ENCODE data around the gene NDUFAF4.
A peak's percentile ranks its signal among the peaks of the same experiment; 100 is the strongest.

NDUFAF4 gene

DNA sequence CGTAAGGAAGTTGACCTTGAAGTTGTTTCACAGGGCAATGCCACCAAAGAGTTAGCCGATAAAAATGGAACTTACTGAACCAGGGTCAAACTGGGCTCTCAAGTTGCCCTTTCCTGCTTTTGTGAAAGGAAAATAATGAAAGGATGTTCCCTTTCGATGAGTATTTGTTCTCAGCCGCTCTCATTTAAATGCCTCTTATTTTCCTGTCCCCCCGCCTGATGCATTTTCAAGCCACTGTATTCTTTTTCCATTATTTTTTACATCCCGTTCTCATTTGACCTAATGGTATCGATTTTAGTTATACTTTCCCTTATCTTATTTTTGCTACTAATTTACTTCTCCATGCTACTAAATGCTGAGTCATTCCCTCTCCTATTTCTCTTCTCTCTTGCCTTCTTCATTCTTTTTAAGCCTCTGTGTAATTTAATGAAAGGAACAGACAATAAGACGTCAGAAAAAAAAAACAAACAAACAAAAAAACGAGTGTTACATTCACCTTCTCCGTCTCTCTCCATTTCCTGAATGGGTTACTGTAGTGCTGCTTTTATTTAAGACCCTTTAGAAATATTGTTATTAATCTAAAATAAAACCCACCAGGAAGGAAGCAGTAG, 655 bp upstream of the NDUFAF4 start:
- DNase-seq: peak; percentile 4

DNA sequence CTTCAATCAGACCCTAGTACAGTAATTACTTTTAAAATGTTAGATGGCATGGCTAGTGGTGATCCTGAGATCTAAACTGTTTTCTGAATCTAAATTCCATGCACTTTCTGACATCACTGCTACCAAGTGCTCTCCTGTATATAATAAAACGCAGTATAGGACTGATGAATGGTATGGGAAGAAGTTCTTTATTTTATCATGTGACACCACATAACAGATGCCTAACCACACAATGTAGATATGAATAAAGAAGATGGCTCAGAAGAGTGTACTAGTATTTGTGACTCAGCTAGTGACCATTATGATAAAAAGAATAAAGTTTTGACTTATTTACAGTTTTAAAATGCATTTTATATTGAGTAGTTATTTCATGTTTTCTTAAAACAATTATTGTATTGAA, 8.5 kb downstream of the NDUFAF4 start:
- DNase-seq: no peak

DNA sequence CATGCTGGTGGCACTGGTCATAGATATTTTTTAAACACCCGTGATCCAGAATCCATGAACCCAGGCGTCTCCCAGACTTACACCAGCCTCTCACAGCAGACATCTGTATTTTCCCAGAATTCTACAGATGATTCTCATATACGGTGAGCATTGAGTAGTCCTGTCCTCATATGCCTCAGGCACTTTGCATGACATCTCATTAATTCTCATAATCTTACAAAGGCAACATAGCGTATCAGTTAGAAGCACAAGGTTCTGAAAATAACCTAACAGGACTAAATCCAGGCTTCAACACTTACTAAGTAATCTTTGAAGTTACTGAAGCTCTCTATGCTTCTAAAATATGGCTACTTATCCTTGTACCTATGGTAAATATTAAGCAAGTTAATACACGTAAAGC, 8.9 kb downstream of the NDUFAF4 start:
- DNase-seq: no peak

DNA sequence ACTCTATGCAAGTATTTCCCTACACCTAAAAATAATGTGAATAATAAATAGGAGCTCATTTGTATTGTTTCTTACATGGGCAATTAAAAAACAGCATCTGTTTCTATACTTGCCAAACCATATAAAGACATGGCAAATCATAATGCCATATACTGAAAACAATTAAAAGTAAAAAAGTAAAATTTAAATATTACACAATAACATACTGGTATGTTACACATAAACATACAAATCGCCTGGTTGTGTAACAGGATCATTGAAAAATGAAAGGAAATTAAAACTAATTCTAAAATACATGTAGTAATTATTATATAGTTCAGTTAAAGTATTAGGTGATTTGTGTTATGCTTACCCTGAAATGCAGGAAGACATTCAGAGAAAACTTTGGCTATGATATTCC, 11.2 kb downstream of the NDUFAF4 start:
- DNase-seq: no peak

DNA sequence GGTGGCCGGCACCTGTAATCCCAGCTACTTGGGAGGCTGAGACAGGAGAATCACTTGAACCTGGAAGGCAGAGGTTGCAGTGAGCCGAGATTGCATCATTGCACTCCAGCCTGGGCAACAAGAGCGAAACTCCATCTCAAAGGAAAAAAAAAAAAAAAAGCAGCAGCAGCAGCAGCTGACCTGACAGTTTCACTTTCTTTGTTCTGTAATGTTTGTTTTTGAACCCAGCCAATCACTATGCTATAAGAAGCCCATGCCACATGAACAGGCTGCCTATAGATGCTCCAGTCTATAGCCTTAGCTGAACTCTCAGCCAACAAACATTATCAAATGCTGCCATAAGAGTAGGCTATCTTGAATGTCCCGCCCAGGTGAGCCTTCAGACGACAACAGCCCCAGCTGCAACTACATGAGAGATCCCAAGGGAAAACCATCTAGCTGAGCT, 12.5 kb downstream of the NDUFAF4 start:
- peak; percentile 50 for DNase-seq

DNA sequence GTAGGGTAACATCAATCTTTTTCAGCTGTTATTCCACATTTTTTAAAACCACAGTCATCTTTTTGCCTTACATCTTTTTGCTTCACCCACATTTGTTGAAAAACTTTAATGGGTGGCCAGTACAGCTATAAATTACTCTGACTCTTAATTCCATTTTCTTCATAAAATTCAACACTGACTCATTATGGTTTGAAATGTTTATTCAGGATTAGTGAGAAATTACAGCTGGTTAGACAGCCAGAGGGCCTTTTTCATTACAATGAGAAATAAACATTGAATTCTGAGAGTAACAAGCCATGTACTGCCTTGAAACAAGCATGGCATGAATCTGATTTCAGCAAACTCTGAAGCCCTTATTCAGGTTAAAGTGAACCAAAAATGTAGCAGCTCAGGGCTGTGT, 19.5 kb downstream of the NDUFAF4 start:
- DNase-seq: no peak

DNA sequence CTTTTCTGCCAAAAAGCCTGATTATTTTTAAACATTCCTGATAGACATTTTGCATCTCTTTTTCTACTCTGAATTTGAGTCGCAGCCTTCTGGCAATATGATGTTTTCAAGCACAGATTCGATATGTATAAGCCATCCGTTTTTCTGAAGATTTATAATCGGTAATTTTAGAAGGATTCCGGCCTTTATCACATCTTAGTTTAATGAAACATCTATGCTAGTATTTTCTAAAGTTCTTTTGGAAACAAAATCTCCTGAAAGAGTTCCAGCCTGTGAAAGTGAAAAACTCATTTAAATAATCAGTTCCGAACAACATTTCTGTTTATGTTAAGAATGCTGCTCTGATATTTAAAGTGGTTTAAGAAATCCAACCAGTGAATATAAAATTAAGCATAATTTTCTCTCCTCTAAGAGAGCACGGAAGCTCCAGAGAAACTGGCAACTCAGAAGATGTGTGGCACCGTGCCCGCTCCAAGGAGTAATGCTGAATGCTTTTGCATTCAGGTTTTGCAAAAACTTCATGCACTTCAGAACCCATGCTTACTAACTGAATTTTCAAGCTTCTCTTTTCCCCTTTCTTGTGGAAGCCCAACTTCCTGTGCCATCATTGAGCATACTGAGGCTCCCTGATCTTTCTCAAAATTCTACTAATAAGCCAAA, 20.7 kb downstream of the NDUFAF4 start:
- no peak for DNase-seq

DNA sequence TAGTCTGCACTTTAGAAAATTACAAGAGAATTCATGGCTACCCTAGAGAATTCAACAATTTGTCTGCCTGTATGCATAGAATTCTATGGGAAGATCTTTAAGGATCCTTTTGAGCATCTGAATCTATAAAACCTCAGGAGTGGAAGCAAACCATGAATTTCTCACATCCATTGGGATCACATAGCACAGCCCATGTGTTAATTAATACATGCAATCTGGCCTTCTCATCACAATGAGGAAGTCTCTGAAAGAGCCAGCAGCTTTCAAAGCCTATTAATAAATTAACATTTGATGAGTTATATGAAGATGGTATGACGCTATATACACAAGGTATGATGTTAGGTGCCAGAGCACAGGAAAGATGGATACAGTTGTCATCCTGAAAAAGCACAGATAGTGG, 24.7 kb downstream of the NDUFAF4 start:
- DNase-seq: no peak

DNA sequence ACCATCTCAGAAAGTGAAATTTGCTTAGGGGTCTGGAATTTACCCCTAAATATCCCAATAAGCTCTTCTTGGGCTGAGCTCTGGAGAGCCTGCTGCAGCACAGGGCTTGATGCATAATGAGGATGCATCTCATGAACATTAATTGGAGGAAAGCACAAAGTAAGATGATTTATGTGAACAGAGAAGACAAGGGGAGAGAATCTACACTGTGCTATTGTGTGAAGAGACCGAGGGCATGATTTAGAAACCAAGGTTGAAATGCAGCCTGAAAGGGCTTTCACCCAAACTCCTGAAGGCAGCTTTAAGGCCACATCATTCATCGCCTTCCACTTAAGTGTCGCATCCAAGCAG, 32.7 kb downstream of the NDUFAF4 start:
- DNase-seq: no peak

DNA sequence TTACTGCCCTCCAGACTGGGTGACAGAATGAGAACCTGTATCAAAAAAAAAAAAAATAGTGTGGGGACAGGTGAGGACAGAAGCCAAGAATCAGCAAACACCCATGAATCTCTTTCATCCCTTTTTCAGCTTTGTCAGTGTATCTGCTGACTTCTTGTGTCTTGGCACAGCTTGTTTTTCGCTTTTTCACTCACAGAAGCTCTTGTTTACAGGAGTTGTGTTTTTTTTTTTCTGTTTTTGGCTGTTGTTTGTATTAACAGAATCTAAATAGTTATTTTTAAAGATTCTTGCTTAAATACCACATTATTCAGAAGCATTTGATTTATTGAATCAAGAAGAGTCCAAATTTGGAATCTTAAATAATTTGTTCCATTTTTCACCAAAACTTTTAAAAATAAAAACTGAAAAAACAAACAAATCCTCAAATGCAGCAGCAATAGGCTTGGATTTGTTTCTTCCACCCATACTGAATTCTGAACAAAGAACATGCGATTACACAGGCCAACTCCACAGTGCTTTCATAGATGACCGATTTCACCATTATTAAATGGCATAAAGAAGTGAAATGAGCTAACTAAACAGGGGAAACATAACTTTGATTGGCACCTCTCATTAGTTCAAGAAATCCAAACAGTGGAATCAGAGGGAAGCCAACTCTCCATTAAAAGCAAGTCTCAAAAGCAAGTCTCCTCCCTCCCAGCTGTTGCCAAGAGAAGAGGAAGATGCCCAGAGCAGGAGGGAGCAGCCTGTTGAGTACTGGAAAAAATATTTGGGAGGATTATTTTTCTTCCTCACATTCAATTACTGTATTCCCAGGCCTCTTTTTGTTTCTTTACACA, 33.3 kb downstream of the NDUFAF4 start:
- DNase-seq: no peak

DNA sequence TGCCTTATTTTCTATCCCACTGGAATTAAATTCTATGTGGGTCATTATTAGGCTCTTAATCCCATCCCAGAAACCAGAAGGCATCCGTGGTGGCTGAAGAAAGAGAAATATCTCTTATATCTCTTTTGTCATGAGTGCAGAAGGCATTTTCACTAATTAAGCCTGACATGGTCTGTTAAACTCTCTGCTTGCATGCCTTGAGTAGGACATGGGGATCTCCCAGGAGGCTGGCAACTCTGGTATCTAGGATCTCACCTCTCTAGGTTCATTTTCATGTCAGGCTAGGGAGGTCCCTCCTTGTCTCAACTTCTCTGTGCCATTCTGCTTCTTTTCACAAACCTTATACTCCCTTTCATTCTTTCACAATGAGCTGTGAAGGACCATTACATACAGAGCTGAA, 35.1 kb downstream of the NDUFAF4 start:
- DNase-seq: no peak

DNA sequence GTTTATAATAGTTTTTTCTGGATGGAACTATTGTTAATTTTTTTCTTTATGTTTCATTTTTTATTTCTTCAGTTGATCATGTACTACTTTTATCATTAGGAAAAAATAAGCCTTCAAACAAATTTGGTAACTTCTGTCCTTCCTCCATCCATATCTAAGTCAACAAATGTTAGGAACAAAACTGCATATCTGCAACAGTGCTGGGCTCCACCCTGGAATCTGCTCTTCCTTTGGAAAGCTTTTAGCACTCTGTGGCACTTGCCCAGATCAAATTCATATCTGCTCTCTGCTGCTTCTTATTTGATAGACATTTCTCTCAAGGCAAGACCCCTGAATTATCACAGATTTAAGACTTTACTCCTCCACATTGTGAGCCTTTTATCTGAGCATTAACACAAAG, 36.1 kb downstream of the NDUFAF4 start:
- DNase-seq: no peak

DNA sequence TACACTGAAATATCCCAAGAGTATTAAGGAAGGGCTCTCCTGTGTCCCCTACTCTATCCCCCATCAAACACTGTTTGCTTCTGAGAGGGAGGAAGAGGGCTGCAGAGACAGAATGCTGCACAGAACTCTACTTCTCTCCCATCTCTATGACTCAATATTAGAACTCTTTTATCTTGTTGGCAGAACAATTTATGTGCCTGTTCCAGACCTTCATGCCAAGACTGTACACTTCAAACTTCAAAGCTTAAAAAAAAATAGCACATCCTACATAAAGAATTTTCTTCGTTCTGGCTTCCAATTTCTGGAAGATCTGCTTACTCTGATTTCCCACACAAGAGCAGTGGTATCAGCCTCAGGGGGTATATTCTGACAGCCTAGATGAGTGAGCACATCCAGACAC, 40.8 kb downstream of the NDUFAF4 start:
- no peak for DNase-seq

DNA sequence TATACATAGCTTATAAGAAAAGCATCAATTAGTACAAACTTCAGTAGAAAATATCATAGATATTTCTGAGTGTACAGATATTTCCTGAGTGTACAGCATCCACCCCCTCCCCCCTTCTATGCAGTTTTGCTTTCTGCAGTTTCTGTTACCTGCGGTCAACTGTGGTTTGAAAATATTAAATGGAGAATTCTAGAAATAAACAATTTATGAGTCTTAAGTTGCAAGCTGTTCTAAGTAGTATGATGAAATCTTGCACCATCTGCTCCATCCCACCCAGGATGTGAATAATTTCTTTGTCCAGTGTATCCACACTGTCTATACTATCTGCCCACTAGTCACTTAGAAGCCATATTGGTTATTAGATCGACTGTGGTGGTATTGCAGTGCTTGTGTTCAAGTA, 44.6 kb downstream of the NDUFAF4 start:
- DNase-seq: no peak

DNA sequence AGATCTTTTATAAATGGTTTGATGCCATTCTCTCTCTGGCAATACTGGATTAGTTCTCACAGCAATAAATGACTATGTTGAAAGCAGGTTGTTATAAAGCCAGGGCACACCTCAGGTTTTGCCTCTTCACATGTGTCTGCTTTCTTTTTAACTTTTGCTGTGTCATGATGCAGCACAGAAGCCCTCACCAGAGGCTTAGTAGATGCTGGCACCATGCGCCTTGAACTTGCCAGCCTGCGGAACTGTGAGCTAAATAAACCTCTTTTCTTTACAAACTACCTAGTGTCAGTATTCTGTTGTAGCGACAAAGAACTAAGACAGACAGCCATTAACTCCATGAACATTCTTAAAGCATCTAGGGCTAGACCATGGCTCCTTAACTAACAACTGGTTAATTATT, 45.1 kb downstream of the NDUFAF4 start:
- no peak for DNase-seq

DNA sequence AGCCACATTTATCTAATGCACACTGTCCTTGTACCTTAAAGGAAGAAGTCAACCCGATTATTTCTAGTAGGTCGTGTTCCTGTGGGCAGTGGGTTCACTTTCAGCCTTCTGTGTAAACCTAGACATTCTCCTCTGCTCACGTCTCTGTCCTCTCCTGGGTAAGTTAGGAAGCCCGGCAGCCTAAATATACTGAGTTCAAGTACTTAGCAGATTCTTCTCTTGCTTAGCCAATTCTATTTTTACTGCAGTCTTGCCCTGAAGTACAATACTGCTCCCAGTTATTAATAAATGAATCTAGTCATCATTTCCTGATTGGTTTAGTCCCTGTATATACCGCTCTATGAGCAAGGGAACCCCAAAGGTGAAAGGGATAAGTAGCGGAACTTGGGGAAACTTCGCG, 45.8 kb downstream of the NDUFAF4 start:
- no peak for DNase-seq

DNA sequence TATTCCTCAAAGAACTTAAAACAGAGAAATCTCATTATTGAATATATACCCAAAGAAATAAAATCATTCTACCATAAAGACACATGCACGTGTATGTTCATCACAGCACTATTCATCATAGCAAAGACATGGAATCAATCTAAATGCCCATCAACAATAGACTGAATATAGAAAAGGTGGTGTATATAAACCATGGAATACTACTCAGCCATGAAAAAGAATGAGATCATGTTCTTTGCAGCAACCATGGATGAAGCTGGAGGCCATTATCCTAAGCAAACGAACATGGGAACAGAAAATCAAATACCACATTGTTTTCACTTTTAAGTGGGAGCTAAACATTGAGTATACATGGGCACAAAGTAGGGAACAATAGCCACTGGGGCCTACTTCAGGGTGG, 48.1 kb downstream of the NDUFAF4 start:
- no peak for DNase-seq

DNA sequence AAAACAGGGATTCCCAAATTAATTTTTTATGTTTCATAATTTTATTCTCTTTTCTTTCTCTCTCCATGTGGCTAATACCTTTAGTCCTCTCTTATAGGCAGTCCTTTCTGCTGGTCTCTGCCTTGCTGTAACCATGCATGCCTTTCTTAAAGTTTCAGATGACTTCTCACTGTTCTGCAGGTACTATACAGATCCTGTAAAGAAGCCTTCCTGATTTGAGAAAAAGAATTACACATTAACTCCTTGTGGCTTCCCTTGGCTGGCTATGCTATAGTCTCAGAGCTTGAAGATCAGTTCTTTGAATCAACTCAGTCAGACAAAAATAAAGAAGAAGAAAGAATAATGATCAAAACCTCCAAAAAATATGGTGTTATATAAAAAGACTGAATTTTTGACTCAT, 53.2 kb downstream of the NDUFAF4 start:
- no peak for DNase-seq

DNA sequence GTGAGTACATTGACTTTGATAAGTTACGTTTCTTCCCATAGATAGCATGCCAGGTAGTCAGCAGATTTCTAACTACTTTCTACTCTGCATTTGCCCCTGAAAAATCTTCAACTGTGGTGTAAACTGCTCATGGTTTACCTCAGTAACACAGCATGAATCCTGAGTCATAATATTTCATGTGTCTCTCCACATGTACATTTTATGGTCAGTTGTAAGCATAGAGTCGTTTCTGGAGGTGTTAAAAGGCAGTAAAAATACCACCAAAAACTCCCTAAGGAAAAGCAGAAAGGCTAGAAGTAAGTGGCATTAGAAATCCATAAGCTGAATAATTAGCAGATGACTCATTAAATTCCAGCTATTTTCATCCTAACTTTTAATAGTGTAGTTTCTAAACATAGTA, 56.3 kb downstream of the NDUFAF4 start:
- DNase-seq: no peak

All from NCI-H2029 (cell line).